HCT116 (cell line): ENCODE measurements around the gene ERGIC1. TPM values are rescaled to one million over a fixed set of nuclear protein-coding genes. Genes with fewer than 3 reads are reported as not detected.

Experiments used
- ATAC-seq: fragments of 200-7000 bp; cut with Tn5 transposase; 2 replicates; pipeline ENCODE4 v1.9.1; 2020; ENCODE audit warnings: mild to moderate bottlenecking, moderate library complexity
- BruUV-seq: library from RNA; stranded (reverse); fragments of 400-500 nt; replicated peaks from 2 replicates; lab custom pipeline; 2021; lab: Mats Ljungman, UMichigan
- CTCF ChIA-PET: fragments of 300-600 bp; sonication (Branson Sonifier 250); formaldehyde crosslinking; loops from one replicate; lab custom pipeline; 2021; ENCODE audit warnings: antibody characterized with exemption; lab: Charles Lee
- POLR2A ChIA-PET: fragments of 300-600, 350-600 bp; sonication (Branson Sonifier 250); formaldehyde crosslinking; loops from one replicate; lab custom pipeline; 2021; ENCODE audit warnings: antibody characterized with exemption; lab: Charles Lee
- RAD21 ChIA-PET, 2 experiments: fragments of 300-600 bp; sonication (Branson Sonifier 250); formaldehyde crosslinking; loops; one replicate each; lab custom pipeline; 2023; ENCODE audit warnings: low total read pairs in 2 of 2; ENCODE audit not compliant: uncharacterized antibody in 2 of 2, unreplicated experiment in 2 of 2, low non-redundant PET in 1 of 2; lab: Charles Lee
- DNase-seq: peaks from one replicate; pipeline ENCODE4 v3.0.0-alpha.2; 2010; ENCODE audit warnings: low read depth, low spot score
- H2AFZ ChIP-seq: fragments of 200-600 bp; shearing (Covaris generic), sonication (generic); 2 replicates; pipeline ENCODE4 v1.6.1; 2017; ENCODE audit warnings: low read depth, mixed run types, mixed read lengths, antibody characterized with exemption, low read length; ENCODE audit not compliant: poor library complexity, severe bottlenecking
- H3K27ac ChIP-seq: 2 replicates; pipeline ENCODE4 v1.5.1; 2012; ENCODE audit warnings: low read depth, low read length
- H3K27me3 ChIP-seq: fragments of 200-600 bp; sonication (generic); 2 replicates; pipeline ENCODE4 v1.6.1; 2016; ENCODE audit warnings: mixed run types, low read length, mixed read lengths; ENCODE audit not compliant: insufficient read depth
- H3K36me3 ChIP-seq, 2 experiments: fragments of 200-500 bp in 1 of 2; fragments of 200-600 bp in 1 of 2; sonication (Bioruptor generic) in 1 of 2; sonication (generic) in 1 of 2; 2 replicates each; pipeline versions ENCODE4 v1.5.1 to v1.6.1; 2014 to 2016; ENCODE audit warnings: low read length in 2 of 2, inconsistent platforms in 1 of 2, mixed read lengths in 1 of 2, mixed run types in 1 of 2; ENCODE audit not compliant: insufficient read depth in 2 of 2, control insufficient read depth in 1 of 2
- H3K4me1 ChIP-seq, 2 experiments: fragments of 200-600 bp in 1 of 2; sonication (generic) in 1 of 2; 2 replicates each; pipeline versions ENCODE4 v1.5.1 to v1.6.1; 2012 to 2017; ENCODE audit warnings: low read length in 2 of 2, inconsistent platforms in 1 of 2, mild to moderate bottlenecking in 1 of 2, mixed read lengths in 1 of 2, mixed run types in 1 of 2, moderate library complexity in 1 of 2; ENCODE audit not compliant: insufficient read depth in 2 of 2, control insufficient read depth in 1 of 2
- H3K4me2 ChIP-seq: fragments of 200-600 bp; sonication (generic); 2 replicates; pipeline ENCODE4 v1.6.1; 2017; ENCODE audit warnings: mixed run types, low read length, mixed read lengths
- H3K4me3 ChIP-seq, 2 experiments: fragments of 200-600 bp in 1 of 2; sonication (generic) in 1 of 2; replicated peaks in 1 of 2; 2 replicates each; pipeline ENCODE4 v1.5.1; 2011 to 2016; ENCODE audit warnings: low read length in 2 of 2, control low read depth in 1 of 2, low read depth in 1 of 2, mild to moderate bottlenecking in 1 of 2, mixed read lengths in 1 of 2, mixed run types in 1 of 2
- H3K79me2 ChIP-seq: fragments of 200-600 bp; sonication (generic); 2 replicates; pipeline ENCODE4 v1.6.1; 2017; ENCODE audit warnings: mild to moderate bottlenecking, mixed run types, low read length, moderate library complexity, mixed read lengths; ENCODE audit not compliant: insufficient read depth
- H3K9ac ChIP-seq: fragments of 200-600 bp; sonication (generic); 2 replicates; pipeline ENCODE4 v1.6.1; 2016; ENCODE audit warnings: low read length, mixed read lengths
- H3K9me2 ChIP-seq: fragments of 200-600 bp; sonication (generic), shearing (Covaris generic); 2 replicates; pipeline ENCODE4 v1.6.1; 2017; ENCODE audit warnings: mixed run types, mild to moderate bottlenecking, moderate library complexity; ENCODE audit not compliant: insufficient read depth
- H3K9me3 ChIP-seq, 2 experiments: fragments of 200-500 bp in 1 of 2; fragments of 200-600 bp in 1 of 2; sonication (Bioruptor generic) in 1 of 2; sonication (generic) in 1 of 2; 2 replicates each; pipeline ENCODE4 v1.6.1; 2014 to 2017; ENCODE audit warnings: low read length in 2 of 2, mixed read lengths in 2 of 2, inconsistent platforms in 1 of 2, low read depth in 1 of 2, mild to moderate bottlenecking in 1 of 2, mixed run types in 1 of 2, moderate library complexity in 1 of 2; ENCODE audit not compliant: control insufficient read depth in 1 of 2, insufficient read depth in 1 of 2
- H4K20me1 ChIP-seq: fragments of 200-600 bp; sonication (generic), shearing (Covaris generic); 2 replicates; pipeline ENCODE4 v1.6.1; 2017; ENCODE audit warnings: mixed run types, mild to moderate bottlenecking, moderate library complexity; ENCODE audit not compliant: insufficient read depth
- CEBPB ChIP-seq: IDR thresholded peaks from 2 replicates; pipeline ENCODE4 v1.6.1; 2012; ENCODE audit warnings: low read depth
- EGR1 ChIP-seq: IDR thresholded peaks from 2 replicates; pipeline ENCODE4 v1.6.1; 2012; ENCODE audit warnings: low read depth
- ELF1 ChIP-seq: IDR thresholded peaks from 2 replicates; pipeline ENCODE4 v1.6.1; 2012; ENCODE audit warnings: low read depth, borderline replicate concordance
- EZH2phosphoT487 ChIP-seq: fragments of 200-600 bp; IDR thresholded peaks from 2 replicates; pipeline ENCODE4 v1.6.1; 2018; ENCODE audit warnings: antibody characterized with exemption, borderline replicate concordance
- FOSL1 ChIP-seq: IDR thresholded peaks from 2 replicates; pipeline ENCODE4 v1.6.1; 2012; ENCODE audit warnings: low read depth
- JUND ChIP-seq: IDR thresholded peaks from 2 replicates; pipeline ENCODE4 v1.6.1; 2012
- POLR2AphosphoS5 ChIP-seq: IDR thresholded peaks from 2 replicates; pipeline ENCODE4 v1.6.1; 2011; ENCODE audit warnings: mild to moderate bottlenecking, low read depth, low read length, moderate library complexity
- RAD21 ChIP-seq: IDR thresholded peaks from 2 replicates; pipeline ENCODE4 v1.6.1; 2012; ENCODE audit warnings: low read depth, mild to moderate bottlenecking
- SP1 ChIP-seq: IDR thresholded peaks from 2 replicates; pipeline ENCODE4 v1.6.1; 2012; ENCODE audit warnings: low read depth
- TCF7L2 ChIP-seq: IDR thresholded peaks from 2 replicates; pipeline ENCODE4 v1.7.0; 2011; ENCODE audit warnings: borderline replicate concordance, inconsistent platforms; ENCODE audit not compliant: insufficient read depth, insufficient read length; ENCODE audit errors: extremely low read depth
- intact Hi-C: fragments of 100-400 bp; cut with micrococcal nuclease; formaldehyde crosslinking; loops from 2 replicates; pipeline ENCODE4 v1.10.0; 2022
- total RNA-seq: library from RNA; stranded (reverse); gene quantifications from one replicate; pipeline ENCODE4 v1.2.1, GENCODE V29; 2021; ENCODE audit not compliant: unreplicated experiment
- TF ChIP-seq, protein P1 (sequence below), 3 experiments: fragments of 200-600 bp in 1 of 3; sonication (generic) in 1 of 3; IDR thresholded peaks in 2 of 3; conservative IDR thresholded peaks in 1 of 3; 2 replicates each; pipeline ENCODE4 v1.5.1; 2012 to 2017; ENCODE audit warnings: low read depth in 2 of 3, low read length in 2 of 3, antibody characterized with exemption in 1 of 3, borderline replicate concordance in 1 of 3, control low read depth in 1 of 3, mild to moderate bottlenecking in 1 of 3, mixed read lengths in 1 of 3, mixed run types in 1 of 3, moderate library complexity in 1 of 3; ENCODE audit not compliant: insufficient read depth in 1 of 3
- TF ChIP-seq, protein P2 (sequence below): IDR thresholded peaks from 2 replicates; pipeline ENCODE4 v1.6.1; 2011; ENCODE audit warnings: mild to moderate bottlenecking, low read length, moderate library complexity; ENCODE audit not compliant: insufficient replicate concordance; ENCODE audit errors: extremely low read depth

Gene ERGIC1
- total RNA-seq, 1 experiment from 2014 or later = 73.3 TPM

DNA sequence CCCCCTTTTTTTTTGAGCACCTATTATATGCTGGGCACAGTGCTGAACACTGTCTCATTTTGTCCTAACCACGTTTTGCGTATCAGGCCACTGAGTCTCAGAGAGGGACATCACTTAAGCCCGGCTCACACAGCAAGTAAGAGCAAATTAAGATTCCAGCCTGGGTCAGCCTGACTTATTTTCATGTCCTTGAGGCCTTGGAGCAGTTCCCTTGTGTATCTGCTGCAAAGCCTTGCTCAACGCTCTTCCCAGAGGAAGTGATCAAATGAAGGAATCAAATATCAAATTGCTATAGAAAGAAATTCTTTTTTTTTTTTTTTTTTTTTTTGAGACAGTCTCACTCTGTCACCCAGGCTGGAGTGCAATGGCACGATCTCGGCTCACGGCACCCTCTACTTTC is 30.7 kb downstream of the ERGIC1 start:
- TF ChIP-seq FOSL1 = no peak
- no peak for TF ChIP-seq ELF1
- TF ChIP-seq, protein P1, sequence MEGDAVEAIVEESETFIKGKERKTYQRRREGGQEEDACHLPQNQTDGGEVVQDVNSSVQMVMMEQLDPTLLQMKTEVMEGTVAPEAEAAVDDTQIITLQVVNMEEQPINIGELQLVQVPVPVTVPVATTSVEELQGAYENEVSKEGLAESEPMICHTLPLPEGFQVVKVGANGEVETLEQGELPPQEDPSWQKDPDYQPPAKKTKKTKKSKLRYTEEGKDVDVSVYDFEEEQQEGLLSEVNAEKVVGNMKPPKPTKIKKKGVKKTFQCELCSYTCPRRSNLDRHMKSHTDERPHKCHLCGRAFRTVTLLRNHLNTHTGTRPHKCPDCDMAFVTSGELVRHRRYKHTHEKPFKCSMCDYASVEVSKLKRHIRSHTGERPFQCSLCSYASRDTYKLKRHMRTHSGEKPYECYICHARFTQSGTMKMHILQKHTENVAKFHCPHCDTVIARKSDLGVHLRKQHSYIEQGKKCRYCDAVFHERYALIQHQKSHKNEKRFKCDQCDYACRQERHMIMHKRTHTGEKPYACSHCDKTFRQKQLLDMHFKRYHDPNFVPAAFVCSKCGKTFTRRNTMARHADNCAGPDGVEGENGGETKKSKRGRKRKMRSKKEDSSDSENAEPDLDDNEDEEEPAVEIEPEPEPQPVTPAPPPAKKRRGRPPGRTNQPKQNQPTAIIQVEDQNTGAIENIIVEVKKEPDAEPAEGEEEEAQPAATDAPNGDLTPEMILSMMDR (IDR thresholded peaks at IDR 0.05 in 2 of 3, conservative IDR thresholded peaks at IDR 0.05 in 1 of 3; ENCODE audit: borderline replicate concordance in 1 of 3, insufficient read depth in 1 of 3, low read depth in 2 of 3, low read length in 2 of 3) = no peak
- Histone ChIP-seq H3K9me2 (no peaks in the 10 kb centered on the region), H3K9ac (no peak overlapping the region), H3K4me2 (no peak overlapping the region), H3K27ac (no peak overlapping the region), H2AFZ (no peak overlapping the region), H4K20me1 (no peaks in the 10 kb centered on the region), H3K27me3 (no peaks in the 10 kb centered on the region), H3K4me1 (peaks cover 37 to 38% of the 10 kb centered on the region in 2 experiments), H3K9me3 (no peaks in the 10 kb centered on the region), H3K79me2 (peaks cover 7% of the 10 kb centered on the region; the same call in 1 of the 2 replicates), H3K36me3 (no peaks in the 10 kb centered on the region), H3K4me3 (no peak overlapping the region)
- ChIA-PET RAD21 (no interaction called here), CTCF (no interaction called here), POLR2A (no interaction called here)
- no peak for DNase-seq
- ATAC-seq = no peak
- BruUV-seq = no TSS peak
- intact Hi-C loops = no loop called here

DNA sequence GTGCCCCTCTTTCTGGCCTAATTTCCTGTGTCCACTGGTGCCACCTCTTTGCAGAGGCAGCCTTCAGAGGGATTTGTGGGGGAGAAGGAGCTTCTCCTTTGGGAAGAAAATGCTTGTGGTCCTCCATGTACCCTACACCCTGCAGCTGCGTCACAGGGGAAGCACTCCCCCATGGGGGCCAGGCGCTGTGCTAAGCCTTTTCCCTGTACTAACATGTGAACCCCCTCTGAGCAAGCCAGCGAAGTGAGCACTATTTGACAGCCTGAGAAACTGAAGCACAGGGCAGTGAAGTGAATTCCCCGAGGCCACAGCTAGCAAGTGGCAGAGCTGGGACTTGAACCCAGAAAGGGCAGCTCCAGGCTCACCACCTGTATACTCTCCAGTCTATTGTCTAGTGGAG is 32.3 kb downstream of the ERGIC1 start:
- Histone ChIP-seq H3K27me3 (no peaks in the 10 kb centered on the region), H3K9ac (no peak overlapping the region), H3K27ac (no peak overlapping the region), H3K79me2 (peaks cover 7% of the 10 kb centered on the region; the same call in 1 of the 2 replicates), H3K4me3 (no peak overlapping the region), H3K9me3 (no peaks in the 10 kb centered on the region), H3K9me2 (no peaks in the 10 kb centered on the region), H2AFZ (no peak overlapping the region), H3K36me3 (no peaks in the 10 kb centered on the region), H3K4me1 (peaks cover 45 to 50% of the 10 kb centered on the region in 2 experiments), H4K20me1 (no peaks in the 10 kb centered on the region), H3K4me2 (no peak overlapping the region)
- ChIA-PET RAD21 (no interaction called here), POLR2A (no interaction called here), CTCF (no interaction called here)
- no TSS peak for BruUV-seq
- intact Hi-C loops = no loop called here
- TF ChIP-seq FOSL1 = no peak
- TF ChIP-seq CEBPB = no peak
- no peak for TF ChIP-seq POLR2AphosphoS5
- no peak for TF ChIP-seq SP1
- no peak for TF ChIP-seq EZH2phosphoT487
- TF ChIP-seq, protein P2, sequence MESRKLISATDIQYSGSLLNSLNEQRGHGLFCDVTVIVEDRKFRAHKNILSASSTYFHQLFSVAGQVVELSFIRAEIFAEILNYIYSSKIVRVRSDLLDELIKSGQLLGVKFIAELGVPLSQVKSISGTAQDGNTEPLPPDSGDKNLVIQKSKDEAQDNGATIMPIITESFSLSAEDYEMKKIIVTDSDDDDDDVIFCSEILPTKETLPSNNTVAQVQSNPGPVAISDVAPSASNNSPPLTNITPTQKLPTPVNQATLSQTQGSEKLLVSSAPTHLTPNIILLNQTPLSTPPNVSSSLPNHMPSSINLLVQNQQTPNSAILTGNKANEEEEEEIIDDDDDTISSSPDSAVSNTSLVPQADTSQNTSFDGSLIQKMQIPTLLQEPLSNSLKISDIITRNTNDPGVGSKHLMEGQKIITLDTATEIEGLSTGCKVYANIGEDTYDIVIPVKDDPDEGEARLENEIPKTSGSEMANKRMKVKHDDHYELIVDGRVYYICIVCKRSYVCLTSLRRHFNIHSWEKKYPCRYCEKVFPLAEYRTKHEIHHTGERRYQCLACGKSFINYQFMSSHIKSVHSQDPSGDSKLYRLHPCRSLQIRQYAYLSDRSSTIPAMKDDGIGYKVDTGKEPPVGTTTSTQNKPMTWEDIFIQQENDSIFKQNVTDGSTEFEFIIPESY = no peak
- no peak for TF ChIP-seq EGR1
- TF ChIP-seq JUND = no peak
- TF ChIP-seq, protein P1 (IDR thresholded peaks at IDR 0.05 in 2 of 3, conservative IDR thresholded peaks at IDR 0.05 in 1 of 3; ENCODE audit: borderline replicate concordance in 1 of 3, insufficient read depth in 1 of 3, low read depth in 2 of 3, low read length in 2 of 3) = no peak
- no peak for TF ChIP-seq TCF7L2
- no peak for TF ChIP-seq RAD21
- no peak for ATAC-seq
- DNase-seq = no peak
